Stimulated activated CD4-positive, alpha-beta T cell treated with anti-CD3 and anti-CD28 coated beads, Interleukin-4, amount 100 ng/mL, for 24 hours (primary cell): ENCODE measurements around the gene SPACA7.
"Not testable (repeated sequence)": the region's sequence is repeated elsewhere in the genome, so short reads cannot be mapped to it uniquely, and the experiment has no call there.

Experiments
- DNase-seq: peaks from one replicate; pipeline ENCODE4 v3.0.0-alpha.2; 2020

Gene SPACA7

DNA sequence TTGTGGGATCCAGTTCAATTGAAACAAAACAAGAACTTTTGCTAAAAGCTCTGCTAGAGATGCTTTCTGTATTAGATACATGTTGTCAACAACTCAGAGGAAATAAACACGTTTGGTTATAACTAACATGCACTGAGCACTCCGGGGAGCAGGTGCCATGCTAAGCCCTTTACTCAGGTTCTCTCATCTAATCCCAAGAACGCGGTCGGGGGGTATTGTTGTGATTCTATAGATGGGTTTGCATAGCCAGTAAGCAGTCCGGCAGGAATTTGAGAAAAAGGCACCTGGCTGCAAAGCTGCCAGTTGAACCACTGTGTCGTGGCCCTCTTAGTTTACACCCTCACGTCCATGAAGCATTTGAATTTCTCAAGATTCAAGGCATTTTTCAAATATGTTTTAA, 24.3 kb upstream of the SPACA7 start:
- no peak for DNase-seq

DNA sequence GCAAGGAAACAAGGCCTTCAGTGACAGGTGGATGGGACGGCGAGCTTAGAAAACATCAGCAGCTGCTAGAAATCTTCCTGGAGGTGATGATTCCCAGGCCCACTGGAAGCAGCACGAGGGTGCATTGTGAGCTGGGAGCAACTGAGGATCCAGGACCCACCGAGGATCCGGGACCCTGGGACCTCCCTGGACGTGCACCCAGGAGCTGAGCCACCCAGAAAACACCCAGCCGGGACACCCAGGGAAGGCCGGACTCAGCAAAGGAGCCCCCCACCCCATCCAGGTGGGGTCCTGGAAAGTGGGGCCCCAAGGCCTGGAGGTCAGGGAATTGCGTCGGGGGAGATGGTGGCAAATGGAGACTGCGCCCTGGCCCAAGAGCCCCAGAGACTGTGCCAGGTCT, 22.3 kb upstream of the SPACA7 start:
- no peak for DNase-seq

DNA sequence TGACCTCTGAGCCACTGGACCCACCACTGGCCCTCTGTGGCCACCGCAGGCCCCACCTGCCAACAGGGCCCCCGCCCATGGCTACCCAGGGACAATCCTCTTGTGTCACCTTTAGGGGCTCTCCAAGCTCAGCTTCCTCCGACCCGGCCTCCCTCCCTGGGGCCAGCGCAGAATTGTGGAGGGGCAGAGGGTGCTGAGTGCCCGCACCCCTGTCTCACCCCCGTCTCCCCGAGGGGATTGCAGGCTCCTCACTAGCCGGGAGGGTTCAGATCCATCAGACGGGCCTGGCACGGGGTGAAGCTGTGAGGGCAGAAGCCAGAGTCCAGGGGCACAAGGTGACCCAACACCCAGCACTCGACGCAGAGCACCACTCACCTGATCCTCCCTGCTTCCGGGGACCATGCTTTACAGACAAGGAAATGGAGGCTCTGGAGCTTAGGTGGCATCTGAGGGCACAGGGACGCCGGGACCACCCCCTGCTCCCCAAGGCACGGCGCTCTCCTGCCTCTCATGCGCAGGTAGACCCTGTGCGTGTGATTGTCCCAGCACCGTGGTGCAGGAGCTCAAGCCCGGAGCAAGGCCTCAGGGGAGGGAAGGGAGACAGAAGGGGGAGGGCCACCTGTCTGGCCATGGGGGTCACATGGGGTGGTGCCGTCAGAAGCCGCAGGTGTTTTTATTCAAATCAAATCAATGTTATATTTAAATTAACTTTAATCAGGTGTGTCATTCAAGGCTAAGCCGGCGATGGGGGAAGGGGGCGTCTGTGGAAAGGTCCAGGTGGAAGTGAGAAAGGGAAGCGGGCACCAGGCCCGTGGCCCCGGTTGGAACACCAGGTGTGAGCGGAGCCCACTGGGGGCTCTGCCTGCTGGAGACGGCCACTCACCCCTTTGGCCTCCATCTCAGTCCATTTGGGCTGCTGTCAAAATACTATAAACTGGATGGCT, 21.6 kb upstream of the SPACA7 start:
- DNase-seq: no peak

DNA sequence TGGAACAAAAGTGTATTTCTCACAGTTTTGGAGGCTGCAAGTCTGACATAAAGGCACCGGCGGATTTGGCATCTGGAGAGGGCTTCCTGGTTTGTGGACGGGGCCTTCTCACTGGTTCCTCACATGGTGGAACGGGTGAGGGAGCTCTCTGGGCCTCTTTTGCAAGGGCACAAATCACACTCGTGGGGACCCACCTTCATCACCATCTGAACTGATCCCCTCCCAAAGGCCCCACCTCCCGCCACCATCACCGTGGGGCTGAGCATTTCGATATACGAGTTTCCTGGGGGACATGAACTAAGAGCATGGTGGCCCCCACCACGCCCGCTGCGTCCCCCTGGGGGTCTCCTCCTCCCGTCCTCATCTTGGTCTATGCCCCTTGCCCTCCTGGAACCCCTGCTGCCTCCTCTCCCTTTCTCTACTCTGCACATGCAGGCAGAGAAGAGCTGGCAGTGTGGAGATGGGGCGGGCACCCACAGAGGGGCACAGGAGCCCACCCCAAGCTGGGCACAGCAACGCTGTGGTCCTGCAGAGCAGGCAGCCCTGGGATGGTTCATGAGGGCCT, 20.8 kb upstream of the SPACA7 start:
- no peak for DNase-seq

DNA sequence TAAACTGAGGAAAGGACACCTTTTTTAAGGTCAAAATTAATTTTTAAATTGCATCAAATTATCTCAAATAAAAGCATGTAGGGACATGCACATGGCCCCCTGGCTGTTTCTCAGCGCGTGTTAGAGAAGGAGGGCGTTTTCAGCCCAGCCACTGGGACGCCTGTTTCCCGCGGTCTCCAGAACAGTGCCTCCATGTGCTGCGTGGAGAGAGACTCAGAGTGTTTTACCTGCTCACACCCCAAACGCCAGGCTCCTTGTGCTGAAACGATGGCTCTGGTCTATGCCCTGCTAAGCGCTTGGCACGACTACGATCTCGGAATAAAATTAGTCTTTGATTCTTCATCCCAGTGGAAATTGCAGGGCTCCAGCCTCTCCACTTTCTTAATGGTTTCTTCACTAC, 20.0 kb upstream of the SPACA7 start:
- DNase-seq: no peak

DNA sequence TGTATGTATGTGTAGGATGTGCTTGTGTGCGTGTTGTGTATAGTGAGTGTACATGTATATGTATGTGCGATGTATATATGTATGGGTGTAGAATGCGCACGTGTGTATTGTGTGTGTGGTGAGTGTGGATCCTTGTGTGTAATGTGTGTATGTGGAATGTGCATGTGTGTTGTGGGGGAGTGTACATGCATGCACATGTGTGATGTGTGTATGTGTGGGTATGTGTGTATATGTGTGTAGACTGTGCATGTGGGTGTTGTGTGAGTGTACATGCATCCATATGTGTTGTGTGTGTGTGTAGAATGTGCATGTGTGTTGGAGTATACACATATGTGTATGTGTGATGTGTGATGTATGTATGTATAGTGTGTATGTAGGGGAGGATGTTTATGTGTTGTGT, 18.0 kb upstream of the SPACA7 start:
- no peak for DNase-seq

DNA sequence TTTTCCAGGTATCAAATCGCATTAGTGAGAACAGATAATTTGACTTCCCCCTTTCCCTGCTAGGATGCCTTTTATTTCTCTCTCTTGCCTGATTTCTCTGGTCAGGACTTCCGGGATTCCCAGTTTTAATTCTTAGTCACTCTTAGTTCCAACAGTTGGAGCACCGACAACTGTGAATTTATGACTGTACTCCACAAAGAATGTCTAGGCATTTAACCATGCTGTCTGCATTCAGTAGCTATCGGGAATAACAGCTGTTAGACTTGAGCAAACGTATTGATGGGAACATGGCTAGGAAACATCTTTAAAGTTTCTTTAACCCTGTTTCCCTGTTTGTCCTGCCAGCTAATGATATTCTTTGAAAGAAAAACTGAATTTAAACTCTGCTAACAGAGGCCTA, 14.1 kb upstream of the SPACA7 start:
- no peak for DNase-seq

DNA sequence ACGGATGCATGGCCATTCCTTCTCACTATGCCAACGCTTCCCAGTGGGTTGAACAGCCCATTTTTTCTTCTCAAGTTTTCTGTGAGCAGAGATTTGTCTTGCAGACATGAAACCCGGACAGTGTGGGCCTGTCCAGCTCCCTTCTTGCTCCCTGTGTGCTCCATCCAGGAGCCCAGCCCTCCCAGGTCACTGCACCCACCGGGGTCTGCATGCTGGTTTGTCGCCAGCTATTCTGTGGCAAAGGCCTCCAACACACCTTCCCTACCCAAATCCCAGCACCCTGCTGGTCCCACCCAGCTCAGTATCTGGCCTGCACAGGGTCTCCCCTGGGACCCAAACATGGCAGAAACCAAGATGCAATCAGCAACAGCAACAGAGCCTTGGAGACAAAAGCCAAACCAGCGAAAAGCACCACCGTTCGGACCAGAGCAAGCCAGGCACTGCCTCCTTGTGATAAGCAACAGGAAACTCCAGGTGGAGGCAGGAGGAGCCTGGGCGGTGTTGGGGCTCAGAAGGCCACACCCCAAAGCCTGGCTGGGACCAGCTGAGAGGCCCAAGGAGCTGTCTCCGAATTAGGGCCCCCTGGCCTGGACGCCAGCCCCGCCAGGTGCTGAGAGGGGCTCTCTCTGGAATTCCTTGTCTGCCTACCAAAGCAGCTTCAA, 12.2 kb upstream of the SPACA7 start:
- no peak for DNase-seq

DNA sequence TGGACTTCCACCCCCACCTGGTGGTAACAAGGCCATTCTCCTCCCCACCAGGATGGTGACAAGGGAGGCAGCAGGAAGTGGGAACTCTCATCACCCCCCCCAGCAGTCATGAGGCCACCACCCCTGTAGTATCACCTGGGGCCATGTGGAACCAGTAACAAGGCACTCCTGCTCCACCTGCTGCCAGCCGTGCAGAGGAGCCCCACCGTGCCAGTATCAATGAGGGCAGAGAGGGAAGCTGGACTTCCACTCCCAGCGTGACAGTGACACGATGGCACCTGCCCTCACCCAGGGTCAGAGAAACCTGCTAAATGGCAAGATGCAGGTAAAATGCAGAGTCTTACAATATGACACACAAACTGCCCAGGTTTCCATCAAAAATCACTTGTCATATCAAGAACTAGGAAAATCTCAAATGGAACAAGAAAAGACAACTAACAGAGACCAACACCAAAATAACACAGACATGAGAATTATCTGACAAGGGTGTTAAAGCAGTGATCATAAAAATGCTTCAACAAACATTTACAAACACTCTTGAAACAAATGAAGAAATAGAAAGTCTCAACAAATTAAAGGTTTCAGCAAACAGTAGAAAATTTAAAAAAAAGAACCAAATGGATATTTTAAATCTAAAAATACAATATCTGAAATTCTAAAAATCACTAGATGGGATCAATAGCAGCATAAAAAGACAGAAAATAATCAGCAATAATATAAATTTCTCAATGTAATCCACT, 9.1 kb upstream of the SPACA7 start:
- no peak for DNase-seq

DNA sequence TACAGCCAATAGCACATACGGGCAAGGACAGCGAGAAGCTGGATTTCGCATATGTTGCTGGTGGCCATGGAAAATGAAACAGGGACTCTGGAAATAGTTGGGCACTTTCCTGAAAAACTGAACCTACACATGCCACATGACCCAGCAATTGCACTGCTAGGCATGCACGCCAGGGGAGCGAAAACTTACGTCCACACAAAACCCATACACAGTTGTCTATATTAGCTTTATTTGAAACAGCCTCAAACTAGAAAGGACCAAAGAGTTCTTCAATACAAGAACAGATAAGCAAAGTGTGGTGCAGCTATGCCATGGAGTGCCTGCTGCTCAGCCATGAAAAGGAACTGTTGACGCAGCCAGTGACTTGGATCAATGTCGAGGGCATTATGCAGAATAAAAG, 7.3 kb upstream of the SPACA7 start:
- DNase-seq: no peak

DNA sequence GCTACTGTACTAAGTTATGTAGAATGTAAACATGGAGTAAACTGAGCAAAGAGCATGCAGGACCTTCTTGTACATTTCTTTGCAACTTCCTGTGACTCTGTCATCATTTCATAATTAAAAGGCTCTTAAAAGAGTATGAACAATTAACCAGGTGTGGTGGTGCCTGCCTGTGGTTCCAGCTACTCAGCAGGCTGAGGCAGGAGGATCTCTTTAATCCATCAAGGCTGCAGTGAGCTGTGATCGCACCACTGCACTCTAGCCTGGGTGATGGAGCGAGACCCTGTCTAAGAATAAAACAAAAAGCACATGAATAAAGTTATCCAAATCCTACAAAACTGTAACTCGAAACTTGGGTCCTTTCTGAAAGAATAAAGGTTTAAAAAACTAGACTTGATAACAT, 5.8 kb upstream of the SPACA7 start:
- no peak for DNase-seq

DNA sequence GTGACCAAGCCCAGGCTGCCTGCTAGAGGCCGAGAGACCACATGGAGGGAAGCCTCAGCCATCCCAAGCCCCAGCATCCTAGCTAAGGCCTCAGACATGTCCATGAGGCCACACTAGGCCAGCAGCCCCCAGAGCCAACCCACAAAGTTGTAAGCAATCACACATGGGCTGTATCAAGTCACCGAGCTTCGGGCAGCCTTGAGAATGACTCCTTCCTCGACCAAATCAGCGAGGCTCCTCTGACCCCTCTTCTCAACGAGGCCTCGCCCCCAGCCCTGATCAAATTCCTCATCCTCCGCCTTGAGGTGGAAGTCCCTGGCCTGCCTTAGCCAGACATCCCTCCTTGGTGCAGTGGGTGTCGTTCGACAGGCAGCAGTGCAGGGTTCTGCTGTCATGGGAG, 1.9 kb upstream of the SPACA7 start:
- DNase-seq: no peak

DNA sequence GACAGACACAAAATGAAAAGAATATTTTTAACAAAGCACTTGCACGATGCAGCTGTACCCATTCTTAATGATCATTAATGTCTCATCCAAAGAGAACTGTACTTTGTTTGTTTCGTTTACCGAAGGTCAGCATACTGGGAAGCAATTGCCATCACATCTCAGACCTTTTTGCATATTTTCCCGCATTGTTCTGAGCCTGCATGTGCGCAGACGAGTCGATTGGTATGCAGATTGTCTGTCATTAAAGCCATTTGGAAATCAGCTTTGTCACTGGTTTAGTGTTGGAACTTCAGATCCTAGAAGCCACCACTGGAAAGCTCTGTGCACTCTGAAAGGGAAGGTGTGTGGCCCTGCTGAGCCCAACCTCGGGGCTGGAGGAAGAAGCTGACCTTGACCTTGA, 15.6 kb downstream of the SPACA7 start:
- DNase-seq: no peak

DNA sequence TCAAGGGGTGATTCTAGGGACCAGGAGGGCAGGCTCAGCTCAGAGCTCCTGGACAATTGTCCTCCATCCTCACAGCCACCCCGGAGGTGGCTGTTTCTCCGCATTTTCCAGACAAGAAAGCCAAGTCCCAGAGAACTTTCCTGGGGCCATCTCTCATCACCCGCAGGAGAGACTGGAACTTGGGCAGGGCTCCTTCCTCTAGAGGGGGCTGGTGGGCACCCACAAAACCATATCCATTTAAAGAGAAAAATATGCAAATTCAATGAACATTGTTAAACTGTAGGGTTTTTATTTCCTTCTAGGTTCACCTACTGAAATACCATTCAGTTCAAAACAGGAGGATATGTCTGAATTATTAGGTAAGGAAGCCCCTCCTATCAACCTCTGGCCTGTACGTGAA, 16.6 kb downstream of the SPACA7 start:
- DNase-seq: no peak

DNA sequence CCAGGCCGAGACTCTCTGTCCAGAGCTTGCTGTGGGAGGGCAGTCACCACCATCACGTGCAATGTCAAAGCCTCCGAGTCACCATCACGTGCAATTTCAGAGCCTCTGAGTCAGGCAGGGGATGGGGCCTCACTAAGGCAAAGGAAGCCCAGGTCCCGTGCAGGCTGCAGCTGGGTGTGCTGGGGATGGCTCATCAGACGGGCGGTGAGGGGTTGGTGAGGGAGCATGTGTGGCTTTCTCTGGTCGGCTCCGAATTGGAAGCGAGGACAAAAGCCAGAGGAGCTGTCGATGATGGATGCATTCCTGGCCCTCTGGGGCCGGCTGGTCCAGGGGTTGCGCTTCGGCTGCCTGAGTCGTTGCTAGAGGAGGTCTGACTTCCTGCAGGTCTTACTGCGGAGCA, 18.9 kb downstream of the SPACA7 start:
- DNase-seq: not testable (repeated sequence)

DNA sequence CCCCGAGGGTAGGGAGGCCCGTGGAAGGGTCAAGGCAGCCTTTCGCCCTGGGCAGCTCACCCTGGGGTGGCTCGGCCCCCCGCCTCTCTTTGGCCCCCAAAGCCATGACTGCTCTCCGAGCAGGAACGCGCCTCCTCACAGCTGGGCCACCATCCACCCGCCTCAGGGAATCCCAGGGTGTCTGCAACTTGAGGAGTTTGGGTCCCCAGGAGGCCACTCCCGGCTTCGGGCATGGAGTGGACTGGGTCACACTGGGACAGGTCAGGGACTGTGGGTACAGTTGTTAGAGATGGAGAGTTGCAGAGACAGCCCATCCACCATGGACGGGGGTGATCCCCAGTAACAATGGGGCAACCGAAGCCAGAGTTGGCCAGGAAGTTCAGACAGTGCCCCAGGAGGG, 19.8 kb downstream of the SPACA7 start:
- DNase-seq: not testable (repeated sequence)

DNA sequence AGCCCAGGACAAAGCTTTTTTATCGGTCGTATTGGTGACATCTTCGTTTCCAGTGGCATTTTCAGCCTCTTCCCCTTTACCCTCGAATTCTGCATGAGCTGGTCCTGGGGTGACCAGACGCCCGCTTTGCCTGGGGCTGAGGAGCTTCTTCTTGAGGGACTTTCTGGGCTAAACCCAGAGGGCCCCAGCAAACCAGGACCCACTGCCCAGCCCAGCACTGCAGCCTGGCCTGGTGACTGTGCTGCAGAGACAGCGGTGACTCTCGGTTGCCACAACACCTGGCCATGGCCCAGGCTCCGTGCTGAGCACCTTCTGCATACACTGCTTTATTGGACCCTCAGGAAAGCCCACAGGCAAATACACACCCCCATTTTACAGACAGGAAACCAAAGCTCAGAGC, 21.0 kb downstream of the SPACA7 start:
- DNase-seq: no peak

DNA sequence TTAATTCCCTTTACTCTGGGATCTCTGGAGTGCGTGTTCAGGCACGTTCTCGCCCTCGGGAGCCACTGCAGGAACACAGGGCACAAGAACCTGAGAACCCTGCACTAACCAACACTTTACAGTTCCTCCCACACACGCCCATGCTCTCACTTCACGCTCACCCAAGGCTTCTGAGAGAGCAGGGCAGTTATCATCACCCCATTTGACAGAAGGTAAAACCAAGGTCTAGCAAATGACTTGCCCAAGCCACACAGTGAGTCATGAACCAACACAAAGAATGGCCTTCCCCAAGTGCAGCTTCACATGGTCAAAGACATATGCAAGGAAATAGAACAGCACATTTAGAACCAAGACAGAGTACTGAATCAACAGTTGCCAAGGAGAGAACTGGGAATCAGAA, 22.2 kb downstream of the SPACA7 start:
- not testable (repeated sequence) for DNase-seq

DNA sequence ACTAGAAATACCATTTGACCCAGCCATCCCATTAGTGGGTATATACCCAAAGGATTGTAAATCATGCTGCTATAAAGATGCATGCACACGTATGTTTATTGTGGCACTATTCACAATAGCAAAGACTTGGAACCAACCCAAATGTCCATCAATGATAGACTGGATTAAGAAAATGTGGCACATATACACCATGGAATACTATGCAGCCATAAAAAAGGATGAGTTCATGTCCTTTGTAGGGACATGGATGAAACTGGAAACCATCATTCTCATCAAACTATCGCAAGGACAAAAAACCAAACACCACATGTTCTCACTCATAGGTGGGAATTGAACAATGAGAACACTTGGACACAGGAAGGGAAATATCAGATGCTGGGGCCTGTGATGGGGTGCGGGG, 33.7 kb downstream of the SPACA7 start:
- DNase-seq: not testable (repeated sequence)

DNA sequence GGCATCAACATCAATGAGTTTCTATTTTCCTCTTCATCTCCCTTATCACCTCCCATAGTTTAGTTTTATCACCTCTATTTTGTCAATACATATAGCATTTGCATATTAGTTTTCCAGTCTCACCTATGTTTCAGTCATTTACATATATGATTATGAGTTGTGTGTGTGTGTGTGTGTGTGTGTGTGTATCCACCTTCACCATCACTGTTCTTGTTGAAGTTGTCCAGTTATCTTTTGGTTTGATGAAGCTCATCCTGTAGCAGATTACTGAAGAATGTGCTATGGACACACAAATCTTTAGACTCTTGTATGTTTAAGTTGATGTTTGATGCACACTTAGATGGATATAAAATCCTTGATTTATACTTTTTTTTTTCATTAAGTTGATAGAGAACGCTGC, 40.5 kb downstream of the SPACA7 start:
- DNase-seq: no peak

DNA sequence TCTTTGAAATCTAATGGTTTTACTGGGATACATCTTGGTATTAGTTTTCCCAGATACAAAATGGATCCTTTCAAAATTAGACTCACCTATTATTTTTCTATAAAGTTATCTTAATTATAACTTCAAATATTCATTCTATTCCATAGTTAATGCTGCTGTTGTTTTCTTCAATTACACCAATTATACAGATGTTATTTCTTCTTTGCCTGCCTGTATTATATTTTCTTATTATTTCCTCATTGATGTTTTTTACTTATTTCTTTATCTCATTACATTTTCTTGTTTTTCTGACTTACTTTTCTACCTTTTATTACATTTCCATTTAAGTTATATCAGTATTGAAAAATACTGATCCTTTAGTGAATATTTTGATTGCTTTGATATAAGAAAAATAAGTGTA, 40.9 kb downstream of the SPACA7 start:
- DNase-seq: no peak

DNA sequence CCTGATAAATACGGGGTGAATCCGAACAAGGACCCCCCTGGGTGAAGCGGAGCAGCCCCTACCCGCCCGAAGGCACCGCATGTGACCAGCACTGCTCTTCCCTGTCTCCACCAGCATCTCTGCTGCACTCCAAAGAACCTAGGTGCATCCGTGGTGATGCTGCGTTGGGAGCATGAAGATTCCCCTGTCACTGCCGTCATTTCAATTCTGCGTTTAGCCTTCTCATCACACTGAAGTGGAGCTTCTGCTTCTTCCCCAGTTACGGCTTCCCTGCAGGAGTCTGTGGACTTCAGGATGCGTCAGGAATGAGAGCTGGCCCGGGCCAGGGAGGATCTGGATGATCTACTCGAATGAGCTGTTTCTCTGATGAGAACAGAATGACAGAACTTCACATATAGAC, 47.9 kb downstream of the SPACA7 start:
- no peak for DNase-seq

DNA sequence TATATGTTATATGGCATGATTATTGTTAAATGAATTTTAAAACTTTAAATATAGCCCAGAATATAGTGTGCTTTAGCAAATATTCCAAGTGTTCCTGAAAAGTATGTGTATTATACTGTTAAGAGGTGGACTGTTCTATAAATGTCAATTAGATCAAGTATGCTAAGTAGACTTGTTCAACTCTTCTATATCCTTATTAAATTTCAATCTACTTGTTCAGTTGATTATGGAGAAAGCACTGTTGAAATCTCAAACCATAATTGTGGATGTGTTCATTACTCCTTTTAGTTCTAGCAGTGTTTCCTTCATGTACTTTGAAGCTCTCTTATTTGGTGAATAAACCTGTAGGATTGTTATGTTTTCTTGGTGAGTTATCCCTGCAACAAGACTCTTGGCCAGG, 52.5 kb downstream of the SPACA7 start:
- DNase-seq: no peak

DNA sequence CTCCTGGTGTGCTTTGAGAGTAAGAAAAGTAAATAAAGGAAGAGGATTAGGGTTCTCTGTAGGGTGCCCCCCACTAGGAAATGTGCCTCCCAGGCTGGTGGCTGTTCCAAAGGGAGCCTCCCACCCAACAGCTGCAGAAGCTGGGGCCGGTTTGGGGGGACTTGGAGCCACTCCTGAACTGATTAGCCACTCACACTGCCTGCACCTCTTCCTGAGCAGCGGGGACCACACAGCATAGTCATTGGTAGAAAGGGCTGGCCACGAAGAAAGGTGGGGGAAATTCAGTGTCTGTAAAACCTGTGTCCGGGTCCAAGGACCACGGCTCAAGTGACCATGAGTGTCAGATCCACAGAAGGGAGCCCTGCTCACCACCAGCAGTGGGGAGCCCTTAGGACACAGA, 55.6 kb downstream of the SPACA7 start:
- DNase-seq: no peak
